OCI-M1 (cell line): ENCODE data around the gene OAF.

ENCODE experiments used
- DNase-seq: peaks from one replicate; lab custom pipeline; 2025; lab: John Stamatoyannopoulos, UW

The OAF gene

DNA sequence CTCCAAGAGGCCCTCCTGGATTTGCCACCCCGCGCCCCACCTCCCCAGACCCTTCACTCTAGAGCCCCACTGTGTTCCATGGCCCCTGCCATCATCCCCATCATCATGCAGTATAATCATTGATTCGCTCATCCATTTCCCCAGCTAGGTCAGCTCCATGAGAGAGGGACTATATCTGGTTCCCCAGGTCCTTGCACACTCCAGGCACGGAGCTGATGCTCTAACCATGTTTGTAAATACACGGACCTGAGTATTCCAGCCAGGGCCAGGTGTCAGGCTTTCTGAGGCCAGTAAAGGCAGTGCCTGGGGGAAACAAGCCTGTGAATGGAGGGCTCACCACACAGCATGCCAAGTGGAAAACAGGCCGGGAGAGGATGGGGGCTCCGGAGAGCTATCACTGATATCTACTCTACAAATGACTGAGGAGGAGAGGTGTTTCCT is 27.1 kb upstream of the OAF start:
- DNase-seq: no peak

DNA sequence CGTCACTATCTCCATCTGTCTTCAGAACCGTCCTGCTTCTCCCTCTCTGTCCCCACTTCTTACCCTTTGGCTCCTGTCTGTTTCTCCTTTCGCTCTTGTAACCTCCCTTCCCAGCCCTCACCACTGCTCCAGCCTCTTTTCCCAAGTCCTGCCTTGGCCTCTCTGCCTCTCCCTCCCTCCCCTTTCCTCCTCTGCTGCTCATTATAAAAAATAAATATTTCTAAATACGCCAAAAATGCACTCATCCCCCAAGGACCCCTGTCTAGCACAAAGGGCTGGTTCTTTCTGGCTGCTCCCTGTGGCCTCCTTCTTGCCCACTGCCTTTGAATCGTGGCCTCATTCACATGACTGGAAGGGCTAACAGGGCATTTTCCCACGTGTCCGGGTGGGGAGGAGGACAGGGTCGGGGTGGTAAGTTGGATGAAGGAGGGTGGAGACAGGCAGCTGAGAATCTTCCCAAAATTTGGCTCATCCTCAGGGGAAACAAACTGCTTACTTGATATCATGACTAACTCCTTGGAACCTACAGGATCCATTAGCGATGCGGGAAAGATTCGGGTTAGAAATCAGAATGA is 26.4 kb upstream of the OAF start:
- no peak for DNase-seq

DNA sequence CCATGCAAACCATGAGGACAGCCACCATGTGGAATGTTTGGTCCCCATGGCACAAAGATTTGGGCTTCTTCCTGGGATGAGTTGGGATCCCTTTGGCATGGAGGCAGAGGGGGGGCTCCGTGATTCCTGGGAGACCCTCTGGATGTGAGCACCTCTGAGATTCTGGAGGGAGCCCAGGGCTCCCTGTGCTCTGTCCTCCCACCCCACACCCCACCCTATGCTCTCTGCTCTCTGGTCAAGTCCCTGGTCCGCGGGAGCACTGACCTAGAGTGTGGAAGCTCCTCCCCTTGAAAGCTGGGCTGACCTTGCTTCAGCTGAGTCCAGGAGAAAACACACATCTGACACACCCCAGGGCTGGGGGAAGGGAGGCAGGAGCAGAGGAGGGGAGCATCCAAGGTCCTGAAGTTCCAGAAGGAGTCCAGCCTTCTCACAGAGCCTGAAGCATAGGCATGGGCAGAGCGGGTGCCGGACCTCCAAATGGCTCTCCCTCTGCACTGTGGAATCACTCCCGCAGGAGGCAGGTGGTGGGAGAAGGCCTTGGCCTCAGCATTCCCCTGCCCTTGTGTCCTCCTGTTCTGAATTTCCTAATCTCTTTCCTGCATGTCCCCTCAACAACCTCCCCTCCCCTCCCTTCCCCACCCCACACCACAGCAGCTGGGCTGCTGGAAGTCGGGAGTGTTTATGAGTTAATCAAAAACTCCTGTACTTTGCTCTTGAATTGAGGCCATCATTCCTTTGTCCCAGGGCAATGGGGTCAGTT is 25.7 kb upstream of the OAF start:
- no peak for DNase-seq

DNA sequence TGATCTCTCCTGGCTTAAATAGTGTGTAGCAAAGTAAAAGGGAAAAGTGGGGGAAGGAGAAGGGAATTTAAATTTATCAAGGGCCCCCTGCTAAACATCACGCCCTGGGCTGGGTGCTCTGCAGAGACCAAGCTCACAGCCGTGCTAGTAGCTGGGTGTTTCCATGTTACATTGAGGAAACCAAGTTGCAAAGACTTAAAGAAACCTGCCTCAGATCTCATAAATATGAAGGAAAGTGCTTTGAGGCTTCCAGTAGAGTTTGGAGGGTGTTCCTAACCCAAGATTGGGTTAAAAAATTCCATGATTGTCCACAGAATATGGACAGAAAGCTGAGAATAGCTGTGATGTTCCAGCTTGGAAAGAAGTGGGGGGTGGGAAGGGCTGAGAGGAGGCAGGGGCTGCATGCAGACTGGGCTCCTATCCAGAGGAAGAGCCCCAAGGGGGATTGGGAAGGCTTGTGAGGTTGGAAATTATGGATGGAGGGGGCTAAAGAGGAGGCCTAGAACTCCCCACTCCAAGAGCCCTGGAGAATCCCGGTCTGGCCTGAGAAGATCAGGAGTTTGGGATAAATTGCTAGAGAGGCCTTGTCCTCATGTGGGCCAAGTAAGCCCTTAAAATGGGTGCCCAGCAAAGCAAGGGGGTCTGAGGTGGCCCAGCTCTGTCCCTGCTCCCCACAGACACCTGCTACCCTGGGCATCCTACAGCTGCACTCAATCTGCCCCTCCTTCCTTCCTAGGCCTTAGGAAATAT is 25.0 kb upstream of the OAF start:
- no peak for DNase-seq

DNA sequence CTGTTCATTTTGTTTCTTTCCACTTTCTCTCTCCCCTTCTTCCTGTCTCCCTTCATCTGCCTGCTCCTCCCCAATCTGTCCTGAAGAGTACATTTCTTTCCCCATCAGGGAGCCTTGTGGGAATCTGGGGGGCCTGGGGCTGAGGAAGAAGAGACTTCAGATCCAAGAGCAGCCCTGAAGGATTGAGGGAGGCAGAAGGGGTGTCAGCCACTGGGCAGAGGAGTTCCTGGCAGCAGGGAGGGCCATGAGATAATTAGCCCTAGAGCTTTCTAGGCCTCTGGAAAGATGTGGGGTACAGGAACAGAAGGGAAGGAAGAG is 24.4 kb upstream of the OAF start:
- DNase-seq: no peak

DNA sequence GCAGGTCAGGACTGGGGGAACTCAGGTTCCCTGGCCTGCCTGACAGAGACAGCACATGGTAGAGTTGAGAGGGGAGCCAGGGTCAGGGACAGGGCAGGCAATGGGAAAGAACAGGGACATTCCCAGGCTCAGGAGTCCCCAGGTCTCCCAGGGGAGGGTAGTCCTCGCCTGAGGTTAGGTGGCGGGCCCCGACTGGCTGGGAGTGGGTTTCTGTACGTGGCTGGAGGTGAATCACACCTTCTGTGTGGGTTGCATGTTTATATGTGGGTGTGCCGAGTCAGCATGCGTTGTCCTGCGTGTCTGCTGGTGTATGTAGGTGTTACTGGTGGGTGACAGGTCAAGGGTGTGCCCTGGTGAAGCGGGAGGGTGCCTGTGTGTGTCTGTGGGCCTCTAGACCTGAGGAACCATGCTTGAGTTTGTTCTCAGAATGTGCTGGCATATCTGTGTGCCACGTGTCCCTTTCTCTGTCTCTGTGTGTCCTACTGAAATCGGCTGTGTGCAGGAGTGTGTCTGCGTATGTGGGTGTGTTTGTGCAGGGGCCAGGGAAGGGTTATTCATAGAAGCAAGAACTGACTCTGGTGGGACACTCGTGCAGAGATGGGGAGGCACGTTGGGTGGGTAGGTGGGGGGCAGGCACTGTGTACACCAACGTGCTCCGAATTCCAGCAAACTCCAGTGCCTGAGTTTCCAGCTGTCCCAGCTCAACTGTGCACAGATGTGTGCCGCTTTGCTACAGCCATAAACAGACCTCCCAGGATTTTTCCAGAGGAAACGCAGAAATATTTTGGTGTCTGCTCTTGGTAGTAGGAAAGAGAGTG is 23.8 kb upstream of the OAF start:
- no peak for DNase-seq

DNA sequence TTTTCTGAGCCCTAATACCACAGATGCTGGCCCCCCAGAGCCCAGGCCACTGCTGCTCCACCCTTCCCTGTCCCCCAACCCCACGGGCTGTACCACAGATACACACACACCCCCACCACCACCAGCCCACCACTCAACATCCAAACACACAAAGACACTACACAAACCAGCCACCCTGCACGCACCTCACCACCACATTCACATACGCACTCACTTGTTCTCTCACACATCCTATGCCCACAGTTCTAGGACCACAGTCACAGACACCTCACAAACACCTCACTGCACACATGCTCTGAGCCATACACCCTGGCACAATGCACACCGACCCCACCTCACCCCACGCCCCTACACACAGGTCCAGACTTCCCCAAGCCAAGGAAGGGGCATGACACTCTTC is 22.5 kb upstream of the OAF start:
- no peak for DNase-seq

DNA sequence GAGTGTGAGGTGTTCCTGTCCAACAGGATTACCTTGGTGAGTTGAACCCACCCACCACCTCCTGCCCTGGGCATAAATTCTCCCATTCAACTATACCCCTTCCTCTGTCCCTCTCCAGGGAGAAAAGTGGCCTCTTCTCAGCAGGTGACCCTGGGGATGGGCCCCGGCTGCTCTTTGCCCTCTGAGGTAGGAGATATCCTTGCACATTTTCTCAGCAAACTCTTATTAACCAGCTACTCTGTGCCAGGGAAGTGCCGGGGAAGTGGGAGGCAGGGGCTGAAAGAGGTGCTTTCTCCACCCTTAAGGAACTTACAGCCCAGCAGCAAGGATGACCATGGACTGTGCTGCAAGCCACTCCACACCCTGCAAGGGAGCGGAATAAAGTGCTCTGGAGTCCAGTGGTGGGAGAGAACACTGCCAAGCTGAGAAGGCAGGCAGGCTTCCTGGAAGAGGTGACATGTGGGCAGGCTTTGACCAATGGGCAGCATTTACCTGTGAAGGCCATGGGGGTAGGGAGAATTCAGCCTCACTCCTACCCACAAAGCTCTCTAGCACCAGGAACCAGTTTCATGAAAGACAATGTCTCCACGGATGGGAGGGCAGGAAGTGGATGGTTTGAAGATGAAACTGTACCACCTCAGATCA is 21.9 kb upstream of the OAF start:
- DNase-seq: no peak

DNA sequence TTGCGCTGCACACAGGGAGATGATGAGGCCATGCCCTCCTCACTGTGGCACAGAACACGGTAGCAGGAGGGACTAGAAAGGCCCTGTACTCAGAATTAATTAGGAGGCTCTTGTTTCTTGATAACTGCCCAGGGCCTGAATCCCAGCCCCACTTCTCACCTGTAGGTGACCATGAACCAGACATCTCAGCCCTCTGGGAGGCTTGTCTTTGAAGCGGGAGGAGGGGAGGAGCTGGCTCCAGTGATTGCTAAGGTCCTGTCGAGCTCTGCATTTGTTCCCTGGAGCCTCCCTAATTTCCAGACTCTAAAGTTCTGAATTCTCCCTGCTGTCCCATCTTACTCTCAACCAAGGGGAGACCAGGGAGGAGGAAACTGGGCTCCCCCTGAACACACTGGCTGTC is 19.8 kb upstream of the OAF start:
- no peak for DNase-seq

DNA sequence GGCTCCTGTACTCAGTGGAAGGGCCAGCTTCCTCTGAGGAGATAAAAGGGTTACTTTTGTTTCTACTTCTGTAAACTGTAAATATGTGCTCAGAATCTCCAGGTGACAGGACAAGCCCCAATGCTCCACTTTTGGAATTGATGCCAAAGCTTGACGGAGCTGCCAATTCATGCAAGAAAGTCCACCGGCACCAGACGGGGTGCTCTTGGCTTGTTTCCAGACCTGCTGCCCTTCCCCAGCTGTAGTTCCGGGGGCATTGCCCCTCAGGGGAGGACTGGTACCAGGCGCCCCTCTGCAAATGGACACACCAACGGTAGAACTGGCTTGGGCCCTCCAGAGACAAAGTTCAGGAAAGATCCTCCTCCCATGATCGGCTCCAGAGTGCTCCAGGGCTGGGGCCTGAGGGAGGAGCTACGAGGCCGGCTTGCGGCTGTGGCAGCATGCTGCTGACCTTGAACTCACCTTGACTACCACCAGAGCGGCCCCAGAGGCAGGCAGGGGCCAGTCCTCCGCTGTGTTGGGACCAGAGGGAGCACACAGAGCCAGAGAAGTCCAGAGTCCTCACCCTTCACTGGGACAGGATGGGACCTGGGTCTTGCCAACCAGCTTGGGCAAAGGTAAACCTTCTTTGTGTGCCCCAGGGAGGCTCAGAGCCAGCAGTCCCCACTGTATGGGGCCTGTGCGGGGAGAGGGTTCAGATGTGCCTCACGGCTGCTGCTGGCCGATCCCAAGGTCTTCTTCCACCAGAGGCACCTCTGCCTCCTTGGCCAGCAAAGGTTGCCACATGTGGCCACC is 17.8 kb upstream of the OAF start:
- DNase-seq: no peak

DNA sequence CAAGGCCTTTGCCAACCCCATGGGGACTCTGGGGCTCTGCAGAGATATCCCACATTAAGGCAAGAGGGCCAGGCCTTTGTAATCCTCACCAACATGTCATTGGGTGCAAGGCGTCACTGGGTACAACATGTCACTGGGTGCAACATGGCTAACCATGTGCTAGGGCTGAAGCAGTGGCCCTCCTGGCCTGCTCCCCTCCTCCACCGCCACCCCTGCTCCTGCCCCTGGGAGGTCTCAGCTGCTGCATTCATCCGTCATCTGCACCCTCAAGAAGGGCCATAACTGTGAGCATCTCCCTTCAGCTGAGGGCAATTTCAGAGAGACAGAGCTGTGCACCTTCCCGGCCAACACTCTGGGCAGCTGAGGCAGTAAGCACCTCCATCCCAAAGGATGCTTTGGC is 16.7 kb upstream of the OAF start:
- DNase-seq: no peak

DNA sequence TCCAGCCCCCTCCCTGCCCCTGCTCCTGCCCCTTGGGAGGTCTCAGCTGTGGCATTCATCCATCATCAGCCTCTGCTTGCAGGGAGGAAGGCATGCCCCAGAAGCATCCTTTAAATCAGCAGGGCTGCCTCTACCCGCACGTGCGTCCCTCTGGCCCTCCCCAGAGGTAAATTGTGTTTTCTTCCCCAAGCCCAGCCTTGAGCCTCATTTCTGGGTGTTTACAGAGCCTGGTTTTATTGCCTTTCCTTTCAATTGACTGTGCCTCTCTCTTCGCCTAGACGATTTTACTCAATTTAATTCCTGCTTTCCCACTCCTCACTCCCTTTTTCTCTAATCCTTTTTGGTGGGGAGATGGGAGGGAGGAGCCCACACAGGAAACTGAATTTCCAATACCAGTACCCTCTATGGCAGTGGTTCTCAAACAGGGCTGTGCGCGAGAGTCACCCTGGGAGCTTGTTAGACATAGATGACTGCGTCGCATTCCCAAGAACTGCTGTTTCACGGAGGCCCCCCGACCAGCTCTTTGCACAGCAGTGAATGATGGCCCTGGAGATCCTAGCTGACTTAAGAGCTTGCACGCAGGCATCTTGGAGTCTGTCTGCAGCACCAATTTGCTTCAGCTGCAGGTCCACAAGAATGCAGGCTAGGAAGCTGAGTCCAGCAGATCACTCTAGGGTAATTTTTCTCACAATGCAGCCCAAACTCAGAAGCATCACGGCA is 15.1 kb upstream of the OAF start:
- no peak for DNase-seq

DNA sequence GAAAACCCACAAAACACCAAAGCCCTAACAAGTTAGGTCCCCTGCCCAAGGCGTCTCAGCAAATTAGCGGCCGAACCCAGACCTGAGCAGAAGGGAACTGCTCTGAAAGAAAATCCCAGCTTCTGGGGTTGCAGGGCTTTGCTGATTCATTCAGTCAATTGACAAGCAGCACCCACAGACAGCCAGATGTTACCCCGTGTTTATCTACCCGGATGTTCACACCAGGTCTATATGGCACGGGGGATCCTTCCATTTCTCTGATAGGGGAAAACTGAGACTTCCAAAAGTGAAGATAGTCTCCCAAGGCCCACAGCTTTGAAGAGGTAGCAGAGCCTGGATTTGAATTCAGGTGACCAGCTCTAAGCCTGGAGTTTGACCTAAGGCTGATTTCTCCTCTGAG is 14.0 kb upstream of the OAF start:
- DNase-seq: no peak

DNA sequence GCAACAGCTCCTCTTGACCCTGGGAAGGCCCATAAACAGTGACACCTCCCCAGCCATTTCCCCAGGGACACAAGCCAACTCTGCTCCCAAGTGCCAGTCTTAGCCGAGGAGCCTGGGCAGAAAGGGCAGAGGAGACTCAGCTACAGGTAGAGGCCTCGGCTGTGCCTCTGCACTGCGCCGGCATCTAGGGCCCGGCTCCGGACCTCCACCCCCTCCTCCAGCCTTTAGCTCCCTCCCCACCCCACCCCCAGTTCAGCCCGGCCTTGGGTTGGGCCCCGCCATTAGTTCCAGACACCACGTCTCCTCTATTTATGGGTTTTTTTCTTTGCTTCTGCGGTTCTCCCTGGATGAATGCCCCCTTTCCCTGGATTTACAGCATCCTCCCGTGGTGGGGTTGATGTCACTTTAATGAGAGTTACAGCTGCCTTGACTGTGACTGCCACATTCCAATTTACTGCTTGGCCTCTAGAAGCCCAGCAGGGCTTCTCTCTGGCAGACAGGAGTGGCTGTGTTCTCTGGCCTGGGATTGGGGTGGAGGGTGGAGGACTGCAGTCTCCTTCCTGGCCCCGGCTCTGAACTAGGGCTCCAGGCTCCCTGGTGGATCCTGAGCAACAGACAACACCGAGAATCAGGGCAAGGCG is 13.5 kb upstream of the OAF start:
- no peak for DNase-seq

DNA sequence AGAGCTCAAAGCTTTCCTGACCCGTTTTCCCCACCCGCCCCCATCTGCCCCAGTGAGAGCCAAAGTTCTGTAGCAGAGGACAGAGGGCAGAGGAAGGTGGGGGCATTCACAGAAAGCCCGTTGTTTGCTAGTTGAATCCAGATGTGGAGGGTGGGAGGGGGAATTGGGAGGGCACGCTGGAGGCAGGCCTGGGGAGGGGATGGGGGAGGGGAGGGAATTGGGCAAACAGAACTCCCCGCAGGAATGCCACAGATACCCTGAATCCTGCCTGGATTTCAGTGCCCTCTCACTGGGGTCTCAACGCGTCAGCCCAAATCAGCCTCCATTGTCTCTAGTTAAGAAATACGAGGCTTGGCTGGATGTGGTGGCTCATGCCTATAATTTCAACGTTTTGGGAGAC is 12.9 kb upstream of the OAF start:
- DNase-seq: no peak

DNA sequence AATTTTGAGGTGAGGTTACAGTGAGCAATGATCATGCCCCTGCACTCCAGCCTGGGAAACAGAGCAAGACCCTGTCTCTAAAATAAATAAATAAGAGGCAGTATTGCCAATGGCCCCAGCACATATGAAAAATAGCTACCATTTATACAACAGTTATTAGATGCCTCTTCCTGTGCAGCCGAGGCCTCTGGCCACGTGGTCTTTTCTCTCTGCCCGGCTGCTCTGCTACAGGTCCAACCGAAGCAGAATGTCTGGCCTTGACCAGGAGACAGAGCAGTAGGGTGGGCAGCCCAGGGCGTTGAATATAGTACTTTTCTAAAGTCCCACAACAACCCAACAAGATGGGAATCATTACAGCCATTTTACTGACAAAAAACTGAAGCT is 12.4 kb upstream of the OAF start:
- no peak for DNase-seq

DNA sequence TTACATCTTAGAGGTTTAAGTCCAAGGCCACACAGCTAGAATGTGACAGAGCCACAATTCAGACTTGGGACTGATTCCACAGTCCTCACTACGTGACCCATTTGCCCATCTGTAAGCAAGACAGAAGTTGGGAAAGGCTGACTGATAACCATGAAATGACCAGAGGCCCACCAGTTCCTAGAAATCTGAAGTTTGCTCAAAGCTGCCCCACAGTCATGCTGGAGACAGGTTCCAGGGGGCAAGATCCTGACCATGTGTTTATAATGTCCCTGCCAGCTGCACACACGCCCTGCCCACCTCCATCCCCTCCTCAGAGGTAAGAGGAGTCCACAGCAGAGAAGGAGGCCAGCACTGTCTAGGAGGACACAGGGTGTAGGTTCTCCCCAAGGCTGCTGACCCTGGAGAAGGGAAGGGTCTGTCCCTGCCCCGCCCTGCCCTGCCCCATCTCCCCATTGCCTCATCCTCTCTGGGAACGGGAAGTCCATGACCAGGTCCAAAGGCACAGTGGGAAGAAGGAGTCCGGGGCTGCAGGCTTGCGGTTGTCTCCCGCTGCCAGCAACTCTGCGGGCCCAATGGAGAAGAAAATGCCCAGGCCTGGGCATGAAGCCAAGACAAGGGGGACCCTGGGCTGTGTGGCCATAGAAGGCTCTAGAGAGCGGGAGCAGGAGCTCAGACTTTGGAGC is 11.9 kb upstream of the OAF start:
- no peak for DNase-seq

DNA sequence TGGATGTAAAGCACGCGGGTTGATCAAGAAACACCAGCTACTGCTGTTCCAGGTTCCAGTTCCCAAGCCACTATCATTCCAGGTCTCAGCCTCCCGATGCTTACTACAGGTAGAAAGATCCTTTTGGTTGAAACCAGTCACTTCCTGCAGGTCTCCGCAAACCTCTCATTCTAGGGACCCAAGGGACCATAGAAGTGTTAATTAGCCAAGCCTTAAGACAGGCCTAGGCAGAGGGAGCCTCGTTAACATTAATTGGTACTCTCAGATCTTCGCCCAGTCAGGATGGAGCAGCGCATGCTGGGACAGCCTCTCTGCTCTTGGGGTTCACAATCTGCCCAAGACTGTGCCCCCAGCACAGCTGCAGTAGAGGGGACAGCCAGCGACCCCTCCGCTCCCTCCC is 11.2 kb upstream of the OAF start:
- no peak for DNase-seq

DNA sequence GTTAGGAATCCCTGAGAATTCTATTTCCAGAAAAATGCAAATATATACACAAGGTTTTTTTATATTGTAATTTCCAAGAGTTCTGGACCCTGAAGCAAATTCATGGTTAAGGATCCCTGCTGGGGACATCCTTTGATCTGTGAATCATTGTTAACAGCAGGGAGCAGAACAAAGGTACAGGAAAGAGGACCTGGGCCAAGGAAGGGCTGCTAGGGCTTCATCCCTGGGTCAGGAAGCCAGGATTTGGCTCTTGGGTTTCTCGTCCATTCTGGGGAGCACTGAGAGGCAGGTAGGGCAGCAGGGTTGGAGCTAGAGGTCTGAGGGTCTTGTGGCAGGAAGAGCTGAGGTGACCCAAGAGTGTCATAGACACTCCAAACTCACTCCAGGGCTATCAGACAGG is 10.2 kb upstream of the OAF start:
- DNase-seq: no peak

DNA sequence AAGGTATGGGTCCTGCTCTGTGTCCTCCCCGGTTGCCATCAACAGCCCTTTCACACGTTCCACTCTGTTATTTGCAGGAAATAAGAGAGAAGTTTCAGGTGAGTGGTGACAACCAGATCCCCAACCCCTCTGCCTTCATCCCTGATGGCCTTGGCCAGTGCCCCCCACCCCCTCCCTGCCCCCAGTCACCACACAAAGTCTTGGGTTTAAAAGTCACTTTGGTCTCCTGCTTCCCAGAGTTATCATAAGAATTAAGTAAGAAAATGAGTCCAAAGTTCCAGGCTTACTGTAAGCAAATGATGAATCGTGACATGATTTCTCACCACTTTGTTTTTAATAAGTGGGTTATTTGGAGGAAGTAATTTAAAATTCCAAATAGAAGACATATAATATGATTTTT is 9.2 kb upstream of the OAF start:
- DNase-seq: no peak
